Brain pericyte (primary cell): ENCODE data around the gene NIN.

Experiments used
- DNase-seq: peaks from one replicate; pipeline ENCODE4 v3.0.0-alpha.2; 2012; ENCODE audit warnings: low read depth, low spot score

The NIN gene

GRCh38 chr14:50792634-50793068, 38.3 kb downstream of the NIN start:
- DNase-seq: no peak

DNA sequence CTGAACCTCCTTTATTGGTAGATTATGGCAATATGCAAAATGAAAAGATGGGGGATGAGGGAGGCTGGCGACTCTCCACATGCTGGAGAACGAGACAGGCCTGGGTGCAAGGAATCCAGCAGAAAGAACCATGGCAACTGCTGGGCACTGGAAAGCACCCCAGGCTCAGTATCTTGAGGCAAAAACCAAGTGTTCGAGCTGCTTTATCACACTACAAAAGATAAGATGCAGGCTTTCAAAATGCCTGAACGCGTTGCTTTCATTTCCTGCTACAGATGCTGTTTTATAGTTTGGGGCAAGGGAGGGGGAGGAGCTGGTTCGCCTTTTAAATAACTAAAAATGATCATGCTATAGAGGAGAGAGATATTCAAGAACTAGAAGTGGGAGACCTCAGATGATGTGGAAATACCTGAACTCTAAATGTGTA, 38.9 kb downstream of the NIN start:
- no peak for DNase-seq

DNA sequence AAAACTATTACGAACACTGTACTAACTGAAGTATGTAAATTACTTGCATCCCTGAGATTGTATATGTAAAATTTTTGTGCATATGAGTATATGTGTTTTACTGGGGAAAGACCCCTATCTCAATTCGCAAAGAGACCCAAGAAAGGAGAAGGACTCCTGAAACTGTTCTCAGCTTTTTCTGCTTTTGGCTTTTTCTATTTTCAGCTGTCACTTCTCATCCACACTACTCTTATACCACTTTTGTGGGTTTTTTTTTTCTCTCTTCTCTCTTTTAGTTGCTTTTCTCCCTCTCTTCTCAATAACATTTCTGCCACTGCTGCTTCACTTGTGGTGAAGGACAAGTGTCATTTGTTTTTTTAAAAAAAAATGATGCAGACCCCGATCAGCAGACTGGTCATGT, 39.8 kb downstream of the NIN start:
- DNase-seq: no peak

DNA sequence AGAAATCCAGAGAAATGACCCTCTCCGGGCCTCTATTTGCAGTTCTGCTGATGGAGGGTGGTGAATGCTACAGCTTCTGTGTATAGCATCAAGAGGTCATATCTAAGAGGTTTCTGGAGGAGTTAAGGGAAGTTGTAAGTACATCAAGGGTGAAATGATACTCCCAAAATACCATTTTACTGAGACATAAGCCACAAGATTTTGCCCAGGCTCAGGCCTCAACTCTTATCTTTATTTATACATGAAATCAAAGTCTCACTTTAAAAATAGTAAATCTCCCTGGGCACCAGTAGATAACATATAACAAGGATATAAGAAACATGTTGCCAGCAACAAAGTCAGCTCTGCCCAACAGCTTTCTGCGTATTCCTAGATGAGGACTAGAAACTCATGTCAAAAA, 40.4 kb downstream of the NIN start:
- DNase-seq: no peak

DNA sequence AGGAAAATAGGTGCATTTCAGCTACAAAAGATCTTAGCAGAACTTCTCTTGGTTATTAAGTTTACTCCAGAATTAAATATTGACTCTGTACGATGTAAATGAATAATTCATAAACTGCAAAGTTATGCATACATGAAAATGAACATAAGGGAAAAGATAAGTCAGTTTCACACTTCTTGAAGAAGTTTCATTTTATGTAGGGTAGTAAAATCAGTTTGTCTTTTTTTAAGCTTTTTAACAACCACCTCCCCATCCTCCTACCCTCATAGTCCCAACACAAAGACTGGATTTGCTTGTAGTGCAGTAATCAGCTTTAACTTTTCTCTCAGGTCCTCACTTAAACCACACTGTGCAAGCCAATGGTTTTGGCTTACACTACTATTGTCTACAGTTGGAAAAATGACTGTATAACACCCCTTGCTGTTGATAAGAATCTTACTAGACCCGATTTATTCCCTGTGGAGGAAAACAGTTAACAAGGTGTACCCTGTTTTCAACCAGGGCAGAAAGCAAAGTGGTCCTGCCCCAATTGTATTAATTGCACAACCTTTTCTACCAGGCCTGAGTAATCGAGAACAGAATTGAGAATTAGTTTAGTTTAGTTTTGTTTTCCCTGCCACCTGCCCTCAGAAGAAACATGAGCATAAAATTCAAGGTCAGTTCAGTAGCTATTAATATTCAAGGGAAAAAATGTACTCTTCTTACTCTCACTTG, 44.1 kb downstream of the NIN start:
- no peak for DNase-seq

DNA sequence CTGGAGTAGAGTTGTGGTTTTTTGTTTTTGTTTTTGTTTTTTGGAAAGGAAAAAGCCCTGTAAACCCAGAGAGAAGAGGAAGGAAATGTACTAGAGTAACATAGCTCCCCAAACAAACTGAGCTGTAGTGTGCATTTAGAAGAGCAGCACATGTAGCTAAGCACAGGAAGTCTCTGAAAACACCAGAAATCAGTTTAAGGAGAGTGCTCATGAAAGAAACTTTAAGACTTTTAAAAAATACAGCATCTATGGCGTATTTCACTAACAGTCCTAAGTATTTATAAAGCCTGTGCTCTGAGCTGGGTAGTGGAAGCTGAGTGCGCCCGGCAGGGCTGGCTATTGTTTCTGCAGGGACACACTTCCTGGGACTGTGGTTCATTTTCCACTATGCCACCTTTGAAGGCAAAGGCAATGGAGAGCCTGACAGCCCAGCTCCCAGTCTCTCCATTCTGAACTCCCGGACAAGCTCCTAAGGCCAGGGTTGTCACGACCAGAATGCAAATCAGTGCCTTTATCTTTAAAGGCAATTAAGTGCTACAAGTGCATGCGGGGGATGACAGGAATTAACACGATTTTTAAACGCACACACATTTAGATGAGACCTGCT, 45.4 kb downstream of the NIN start:
- no peak for DNase-seq

DNA sequence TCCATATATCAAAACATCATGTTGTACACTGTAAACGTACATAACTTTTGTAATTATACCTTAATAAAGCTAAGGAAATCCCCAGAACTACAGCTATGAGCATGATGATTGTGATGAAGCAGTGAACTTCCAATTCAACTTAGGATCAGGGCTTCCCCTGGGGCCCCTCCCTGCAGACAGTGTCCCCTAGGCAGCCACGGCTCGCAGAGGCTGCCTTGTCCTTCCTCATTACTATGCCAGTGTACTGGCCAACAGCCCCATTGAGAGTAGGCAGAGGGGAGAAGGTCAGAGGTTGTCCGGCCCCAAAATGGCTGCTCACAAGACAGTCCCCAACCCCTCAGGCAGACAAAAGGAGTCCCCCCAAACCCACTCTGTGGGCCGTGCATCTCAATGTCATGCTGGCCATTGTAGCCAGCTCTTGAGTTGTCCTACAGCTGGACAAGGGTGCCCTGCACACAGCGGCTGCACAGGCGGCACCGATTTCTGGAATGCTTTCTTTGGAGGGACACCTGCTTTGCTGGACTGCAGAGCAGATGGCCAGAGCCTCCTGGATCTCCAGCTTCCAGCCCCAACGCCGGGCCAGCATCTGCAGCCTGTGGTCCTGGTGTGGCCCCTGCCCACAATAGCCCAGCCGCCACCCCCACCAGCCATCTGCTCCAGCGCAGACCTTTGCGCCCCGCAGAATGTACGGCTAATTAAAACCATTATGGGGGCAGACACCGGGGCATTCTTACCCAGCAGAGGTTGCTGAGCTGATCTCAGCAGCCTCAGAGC, 46.1 kb downstream of the NIN start:
- no peak for DNase-seq

GRCh38 chr14:50783563-50783962, 47.4 kb downstream of the NIN start:
- DNase-seq: no peak

DNA sequence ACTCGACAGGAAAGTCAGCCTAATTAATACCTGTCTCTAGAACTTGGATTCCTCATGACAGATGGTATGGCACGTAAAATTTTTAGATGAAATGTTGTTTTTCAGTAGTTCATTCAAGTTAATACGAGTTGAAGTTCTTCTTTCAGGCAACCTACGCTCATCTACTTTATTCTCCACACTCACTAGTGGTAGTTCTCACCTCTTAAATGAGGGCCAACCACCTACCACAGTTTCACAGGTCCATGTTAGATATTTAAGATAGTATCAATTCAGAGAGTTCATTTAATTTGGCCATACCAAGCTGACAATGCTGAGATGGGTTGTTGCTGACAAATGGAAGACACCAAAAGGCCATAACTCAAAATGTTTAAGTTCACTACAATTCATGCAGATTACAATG, 50.6 kb downstream of the NIN start:
- DNase-seq: no peak

- DNase-seq: no peak
Observed at GRCh38 chr14:50778721-50779483, 52.1 kb downstream of the NIN start.

GRCh38 chr14:50776522-50776921, 54.4 kb downstream of the NIN start:
- no peak for DNase-seq

DNA sequence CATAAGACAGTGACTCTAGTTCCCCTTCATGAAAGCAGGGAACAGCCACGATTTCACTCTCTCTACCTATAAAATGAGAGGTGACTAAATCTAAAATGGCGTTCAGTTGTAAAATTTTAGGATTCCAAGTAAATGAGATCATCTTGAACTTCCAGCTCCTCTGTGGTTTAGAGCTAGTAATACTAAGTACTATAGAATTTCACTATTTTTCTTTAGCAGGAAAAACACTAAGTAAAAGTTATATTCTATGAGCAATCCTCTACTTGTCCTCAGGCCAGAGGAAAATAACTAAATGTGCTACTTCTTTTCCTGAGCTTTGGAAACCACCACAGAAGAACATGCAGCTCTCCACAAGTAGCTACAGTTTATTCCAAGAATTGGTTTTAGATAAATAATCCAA, 55.6 kb downstream of the NIN start:
- no peak for DNase-seq

- DNase-seq: no peak
Observed at GRCh38 chr14:50774542-50775267, 56.3 kb downstream of the NIN start.

GRCh38 chr14:50773632-50774541, 57.1 kb downstream of the NIN start:
- no peak for DNase-seq

DNA sequence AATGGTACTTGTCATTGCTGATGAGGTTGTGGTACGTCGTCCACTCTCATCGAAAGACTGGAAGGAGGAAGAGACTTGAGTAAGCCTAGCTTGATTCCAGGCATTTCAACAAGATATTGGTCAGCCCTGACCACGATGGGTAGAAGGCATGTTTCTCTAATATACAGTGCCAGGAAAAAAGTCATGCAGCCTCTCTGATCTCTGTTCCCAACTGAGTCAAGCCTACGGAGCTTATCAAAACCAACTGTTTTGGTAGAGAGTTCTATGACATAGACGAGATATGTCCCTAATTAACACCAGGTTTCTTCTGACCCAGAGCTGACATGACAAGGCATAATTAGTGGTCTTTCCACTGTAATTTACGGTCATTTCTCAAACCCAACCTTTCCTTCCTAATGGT, 58.5 kb downstream of the NIN start:
- no peak for DNase-seq

- no peak for DNase-seq
Observed at GRCh38 chr14:50770586-50770985, 60.4 kb downstream of the NIN start.

DNA sequence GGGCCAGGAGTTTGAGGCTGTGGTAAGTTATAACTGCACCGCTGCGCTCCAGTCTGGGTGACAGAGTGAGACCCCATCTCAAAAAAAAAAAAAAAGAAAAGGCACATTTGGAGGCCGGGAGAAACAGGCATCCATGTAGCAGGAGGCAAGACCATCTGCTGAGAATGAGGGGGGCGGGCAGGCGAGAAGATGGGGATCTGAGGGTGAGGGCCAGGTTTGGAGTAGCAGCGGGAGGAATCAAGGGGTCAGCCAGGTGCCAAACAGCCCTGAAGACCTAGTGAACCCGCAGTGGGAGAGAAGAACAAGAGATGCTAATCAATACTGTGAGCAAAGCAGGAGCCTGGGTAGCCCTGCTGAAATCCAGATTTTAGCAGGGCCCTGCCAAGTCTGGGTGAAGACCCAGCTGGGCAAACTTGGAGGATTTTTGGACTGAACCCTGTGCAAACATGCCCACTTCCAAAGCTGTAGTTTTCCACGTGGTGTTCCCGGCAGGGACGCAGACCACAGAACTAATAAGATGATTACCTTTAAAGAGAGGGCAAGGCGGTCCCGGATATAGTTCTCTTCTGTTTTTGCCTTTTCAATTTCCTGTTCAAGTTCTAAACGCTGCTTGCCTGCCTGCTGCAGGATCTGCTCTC, 61.0 kb downstream of the NIN start:
- DNase-seq: no peak

- no peak for DNase-seq
Observed at GRCh38 chr14:50768680-50769079, 62.3 kb downstream of the NIN start.

GRCh38 chr14:50766338-50766886, 64.5 kb downstream of the NIN start:
- DNase-seq: no peak
